ENCODE measurements around the gene ACE2. TPM values are rescaled to one million over a fixed set of nuclear protein-coding genes. Genes with fewer than 3 reads are reported as not detected.

ACE2 gene
- polyA plus RNA-seq, 1 donor (not counting 4 experiments of a cell fraction or from before 2014, with no cell fraction given), result 0.51 TPM

DNA sequence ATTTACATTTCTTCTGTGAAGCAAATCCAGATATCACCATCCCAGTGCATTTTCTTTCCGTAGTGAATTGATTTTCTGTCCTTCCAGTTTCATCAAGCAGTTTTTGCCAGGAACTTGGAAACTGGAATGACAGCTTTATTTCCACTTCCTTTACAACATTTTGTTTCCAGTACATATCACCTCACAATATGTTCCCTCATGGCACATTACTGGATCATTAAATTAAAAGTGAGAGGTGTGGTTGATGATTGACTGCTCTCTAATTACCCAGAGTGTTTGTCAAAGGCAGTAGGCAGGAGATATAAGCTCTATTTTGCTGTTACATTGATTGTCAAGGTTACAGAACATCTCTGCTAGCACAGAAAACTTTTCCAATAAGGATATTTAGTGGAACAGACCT lies 22.3 kb upstream of the ACE2 start:
- Histone ChIP-seq H3K79me2 (ENCODE audit: control insufficient read depth, insufficient read depth, low read length) (no peaks in the 10 kb centered on the region), H3K27me3 (ENCODE audit: control insufficient read depth, extremely low read depth, insufficient read depth, low read length) (no peaks in the 10 kb centered on the region), H3K9ac (ENCODE audit: control insufficient read depth, extremely low read depth, insufficient read depth, low read length) (no peak overlapping the region), H4K20me1 (ENCODE audit: control insufficient read depth, extremely low read depth, insufficient read depth, low read length) (no peaks in the 10 kb centered on the region), H3K27ac (ENCODE audit: control insufficient read depth, insufficient read depth, low read length) (no peak overlapping the region), H3K9me3 (ENCODE audit: control insufficient read depth, low read depth, low read length) (no peaks in the 10 kb centered on the region), H2AFZ (ENCODE audit: control insufficient read depth, low read length) (no peak overlapping the region), H3K4me1 (ENCODE audit: control insufficient read depth, extremely low read depth, insufficient read depth, low read length) (peaks cover 12% of the 10 kb centered on the region), H3K4me3 (ENCODE audit: control insufficient read depth in 2 of 3, extremely low read depth in 1 of 3, insufficient read depth in 2 of 3, low read depth in 1 of 3, low read length in 3 of 3) (no peak overlapping the region), H3K4me2 (ENCODE audit: control insufficient read depth, extremely low read depth, insufficient read depth, low read depth, low read length) (no peak overlapping the region), H3K9me1 (ENCODE audit: control insufficient read depth, extremely low read depth, insufficient read depth, low read length) (no peaks in the 10 kb centered on the region), H3K36me3 (ENCODE audit: control insufficient read depth in 2 of 2, extremely low read depth in 1 of 2, insufficient read depth in 2 of 2, low read length in 2 of 2) (no peaks in the 10 kb centered on the region)
- dilution Hi-C loops (cut with MboI; ENCODE audit: extremely low pct_ligation_motif_present, low sequenced_read_pairs), result no loop called here
- TF ChIP-seq, protein P1, sequence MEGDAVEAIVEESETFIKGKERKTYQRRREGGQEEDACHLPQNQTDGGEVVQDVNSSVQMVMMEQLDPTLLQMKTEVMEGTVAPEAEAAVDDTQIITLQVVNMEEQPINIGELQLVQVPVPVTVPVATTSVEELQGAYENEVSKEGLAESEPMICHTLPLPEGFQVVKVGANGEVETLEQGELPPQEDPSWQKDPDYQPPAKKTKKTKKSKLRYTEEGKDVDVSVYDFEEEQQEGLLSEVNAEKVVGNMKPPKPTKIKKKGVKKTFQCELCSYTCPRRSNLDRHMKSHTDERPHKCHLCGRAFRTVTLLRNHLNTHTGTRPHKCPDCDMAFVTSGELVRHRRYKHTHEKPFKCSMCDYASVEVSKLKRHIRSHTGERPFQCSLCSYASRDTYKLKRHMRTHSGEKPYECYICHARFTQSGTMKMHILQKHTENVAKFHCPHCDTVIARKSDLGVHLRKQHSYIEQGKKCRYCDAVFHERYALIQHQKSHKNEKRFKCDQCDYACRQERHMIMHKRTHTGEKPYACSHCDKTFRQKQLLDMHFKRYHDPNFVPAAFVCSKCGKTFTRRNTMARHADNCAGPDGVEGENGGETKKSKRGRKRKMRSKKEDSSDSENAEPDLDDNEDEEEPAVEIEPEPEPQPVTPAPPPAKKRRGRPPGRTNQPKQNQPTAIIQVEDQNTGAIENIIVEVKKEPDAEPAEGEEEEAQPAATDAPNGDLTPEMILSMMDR (optimal IDR thresholded peaks at IDR 0.05 in 1 of 3, IDR thresholded peaks at IDR 0.05 in 1 of 3, conservative IDR thresholded peaks at IDR 0.05 in 1 of 3; ENCODE audit: extremely low read depth in 1 of 3, insufficient read depth in 2 of 3, low read length in 3 of 3), result no peak
- TF ChIP-seq EZH2 (IDR thresholded peaks at IDR 0.05; ENCODE audit: low read length), result no peak
- DNase-seq (ENCODE audit: low read depth, low spot score) (no peak), FAIRE-seq (no peak)

DNA sequence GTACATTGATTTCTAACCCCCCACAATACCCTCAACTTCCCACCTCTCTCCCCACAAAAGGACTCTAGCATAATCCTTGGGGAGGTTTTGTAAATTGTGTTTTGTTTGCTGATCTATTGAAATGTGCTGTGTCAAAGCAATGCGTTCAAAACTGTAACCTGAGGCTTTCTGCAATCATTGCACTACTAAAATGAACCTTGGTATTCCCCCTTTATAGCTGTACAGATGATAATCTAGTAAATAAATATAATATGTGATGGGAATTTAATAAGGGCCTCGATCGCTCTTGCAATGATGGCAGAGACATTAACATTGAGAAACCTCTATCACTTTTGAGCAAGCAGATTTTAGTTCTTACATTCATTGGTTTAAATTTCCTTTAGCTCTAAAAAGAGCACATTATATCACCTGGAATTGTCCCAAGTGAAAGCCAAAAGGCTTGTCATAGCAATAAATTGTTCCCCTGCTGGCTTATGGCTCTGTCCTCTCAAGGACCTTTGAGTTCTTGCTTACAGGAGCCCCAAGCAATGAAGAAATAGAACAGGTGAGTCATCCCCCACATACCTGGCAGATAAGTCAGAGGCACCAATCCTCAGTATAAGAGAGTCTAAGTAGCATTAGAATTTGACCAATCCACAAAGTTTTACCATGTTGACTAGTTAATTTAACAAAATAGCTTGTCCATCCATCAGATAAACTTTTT lies 18.4 kb upstream of the ACE2 start:
- peaks cover 17% of the 10 kb centered on the region for H3K4me1 ChIP-seq (ENCODE audit: control insufficient read depth, extremely low read depth, insufficient read depth, low read length)
- no peaks in the 10 kb centered on the region for H3K9me3 ChIP-seq (ENCODE audit: control insufficient read depth, low read depth, low read length)
- no peak overlapping the region for H3K27ac ChIP-seq (ENCODE audit: control insufficient read depth, insufficient read depth, low read length)
- peak overlapping the region; percentile 25 for H3K4me2 ChIP-seq (ENCODE audit: control insufficient read depth, extremely low read depth, insufficient read depth, low read depth, low read length)
- no peaks in the 10 kb centered on the region for H3K27me3 ChIP-seq (ENCODE audit: control insufficient read depth, extremely low read depth, insufficient read depth, low read length)
- H3K36me3 ChIP-seq (ENCODE audit: control insufficient read depth in 2 of 2, extremely low read depth in 1 of 2, insufficient read depth in 2 of 2, low read length in 2 of 2), result no peaks in the 10 kb centered on the region
- no peaks in the 10 kb centered on the region for H3K79me2 ChIP-seq (ENCODE audit: control insufficient read depth, insufficient read depth, low read length)
- no peak overlapping the region for H3K9ac ChIP-seq (ENCODE audit: control insufficient read depth, extremely low read depth, insufficient read depth, low read length)
- H4K20me1 ChIP-seq (ENCODE audit: control insufficient read depth, extremely low read depth, insufficient read depth, low read length), result no peaks in the 10 kb centered on the region
- dilution Hi-C loops (cut with MboI; ENCODE audit: extremely low pct_ligation_motif_present, low sequenced_read_pairs), result no loop called here
- DNase-seq (ENCODE audit: low read depth, low spot score) (peak; percentile 81), FAIRE-seq (peak; percentile 87)
- no peak overlapping the region for H3K4me3 ChIP-seq (ENCODE audit: control insufficient read depth in 2 of 3, extremely low read depth in 1 of 3, insufficient read depth in 2 of 3, low read depth in 1 of 3, low read length in 3 of 3)
- no peak overlapping the region for H2AFZ ChIP-seq (ENCODE audit: control insufficient read depth, low read length)
- H3K9me1 ChIP-seq (ENCODE audit: control insufficient read depth, extremely low read depth, insufficient read depth, low read length), result no peaks in the 10 kb centered on the region
- TF ChIP-seq, protein P1 (optimal IDR thresholded peaks at IDR 0.05 in 1 of 3, IDR thresholded peaks at IDR 0.05 in 1 of 3, conservative IDR thresholded peaks at IDR 0.05 in 1 of 3; ENCODE audit: extremely low read depth in 1 of 3, insufficient read depth in 2 of 3, low read length in 3 of 3), result no peak
- TF ChIP-seq EZH2 (IDR thresholded peaks at IDR 0.05; ENCODE audit: low read length), result no peak
